Measurements from ENCODE around the gene WNT7B.

DNA sequence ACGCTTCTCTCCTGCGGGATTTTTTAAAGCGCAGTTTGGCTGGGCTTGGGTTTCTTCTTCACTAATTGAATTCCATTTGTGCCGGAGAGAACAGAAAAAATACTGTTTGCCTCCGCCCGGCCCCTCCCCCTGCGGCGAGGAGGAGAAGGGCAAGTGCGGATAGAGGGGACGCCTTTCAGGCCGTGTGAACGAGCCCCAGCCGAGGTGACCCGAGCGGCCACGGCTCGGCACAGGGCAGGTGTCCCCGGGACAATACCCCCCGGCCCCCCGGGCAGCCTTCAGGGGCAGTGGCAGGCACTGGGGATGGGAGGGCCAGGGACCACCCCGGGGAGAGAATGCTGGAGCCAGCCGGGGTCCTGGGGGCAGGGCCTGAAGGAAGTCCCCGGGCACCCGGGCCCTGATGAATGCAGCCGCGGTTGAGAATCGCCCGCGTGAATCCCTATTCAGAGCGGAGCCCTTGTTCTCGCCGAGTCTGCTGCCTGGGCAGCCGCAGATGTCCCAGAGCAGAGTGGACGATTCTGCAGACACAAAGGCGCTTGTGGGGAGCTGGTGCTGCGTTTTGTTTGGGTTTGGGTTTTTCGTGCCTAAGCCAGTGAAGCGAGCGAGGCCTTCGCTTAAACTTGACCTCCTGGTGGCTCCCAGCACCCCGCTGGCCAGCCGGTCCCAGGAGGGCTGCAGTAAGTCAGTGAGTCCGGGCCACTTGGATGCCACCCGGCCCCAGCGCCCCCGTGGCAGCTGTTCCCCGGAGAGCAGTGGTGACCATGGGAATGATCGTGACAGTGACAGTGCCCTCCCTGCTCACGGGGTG, 96.0 kb downstream of the WNT7B start:
- TF ChIP-seq CTCF (IDR thresholded peaks at IDR 0.05) (no peak), POLR2A (IDR thresholded peaks at IDR 0.05) (no peak)
